Brain microvascular endothelial cell (primary cell): Measurements from ENCODE around the gene FAM53B.

Experiments used
- DNase-seq: peaks from one replicate; pipeline ENCODE4 v3.0.0-alpha.2; 2020
- H3K27ac ChIP-seq: fragments of 250-450 bp; sonication (Bioruptor Pico); 2 replicates; pipeline ENCODE4 v1.5.1; 2020; ENCODE audit warnings: mild to moderate bottlenecking, moderate library complexity
- H3K27me3 ChIP-seq: fragments of 250-450 bp; sonication (Bioruptor Pico); replicated peaks from 2 replicates; pipeline ENCODE4 v1.5.1; 2020; ENCODE audit warnings: mild to moderate bottlenecking
- H3K36me3 ChIP-seq: fragments of 250-450 bp; sonication (Bioruptor Pico); replicated peaks from 2 replicates; pipeline ENCODE4 v1.5.1; 2020; ENCODE audit warnings: mild to moderate bottlenecking
- H3K4me3 ChIP-seq: 2 replicates; pipeline ENCODE4 v1.5.1; 2011; ENCODE audit warnings: low read depth, mild to moderate bottlenecking, control low read depth, low read length, moderate library complexity
- CTCF ChIP-seq: IDR thresholded peaks from 2 replicates; pipeline ENCODE4 v1.5.1; 2011; ENCODE audit warnings: low read depth, mild to moderate bottlenecking, moderate library complexity, low read length, control low read depth, inconsistent platforms; ENCODE audit errors: missing control alignments
- in situ Hi-C: cut with HindIII; loops from 2 replicates; pipeline ENCODE4 v1.10.0; 2017; ENCODE audit warnings: low sequenced_read_pairs, low pct_ligation_motif_present

FAM53B gene

GRCh38 chr10:124663766-124664360 lies 80.3 kb downstream of the FAM53B start:
- TF ChIP-seq CTCF = no peak
- Histone ChIP-seq H3K36me3 (no peaks in the 10 kb centered on the region), H3K27ac (no peak overlapping the region), H3K27me3 (no peaks in the 10 kb centered on the region), H3K4me3 (no peak overlapping the region)
- no peak for DNase-seq
- in situ Hi-C loops = no loop called here

- no peak overlapping the region for H3K4me3 ChIP-seq
- no peaks in the 10 kb centered on the region for H3K27me3 ChIP-seq
- no peak for DNase-seq
- H3K36me3 ChIP-seq = no peaks in the 10 kb centered on the region
- no peak overlapping the region for H3K27ac ChIP-seq
- TF ChIP-seq CTCF = no peak
- in situ Hi-C loops = no loop called here
These were observed 81.0 kb downstream of the FAM53B start for GRCh38 chr10:124663228-124663627.

DNA sequence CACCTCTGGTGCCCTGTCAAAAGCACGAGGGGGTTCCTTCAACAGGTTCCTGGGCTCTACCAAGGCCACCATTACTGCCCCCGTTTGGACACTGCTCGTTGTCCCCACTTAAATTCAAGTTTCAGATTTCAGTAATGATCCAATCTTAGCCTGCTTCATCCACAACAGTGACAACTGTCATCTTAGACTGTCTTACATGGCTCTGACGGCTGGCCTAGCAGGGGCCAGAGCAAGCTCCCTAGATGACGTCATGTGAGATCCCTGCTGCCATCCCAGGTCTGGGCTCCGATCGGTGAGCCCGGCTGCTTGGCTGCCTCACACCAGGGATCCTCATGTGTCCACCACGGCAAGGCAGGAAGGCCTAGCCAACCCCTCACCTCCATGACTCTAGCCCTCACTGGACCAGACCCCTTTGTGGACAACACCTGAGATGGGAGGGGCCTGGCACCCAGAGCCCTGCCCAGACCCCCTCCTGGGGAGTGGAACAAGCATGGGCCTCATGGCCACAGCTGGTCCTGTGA lies 82.5 kb downstream of the FAM53B start:
- in situ Hi-C loops = no loop called here
- H3K27me3 ChIP-seq = no peaks in the 10 kb centered on the region
- no peaks in the 10 kb centered on the region for H3K36me3 ChIP-seq
- TF ChIP-seq CTCF = no peak
- H3K27ac ChIP-seq = no peak overlapping the region
- no peak for DNase-seq
- H3K4me3 ChIP-seq = no peak overlapping the region

DNA sequence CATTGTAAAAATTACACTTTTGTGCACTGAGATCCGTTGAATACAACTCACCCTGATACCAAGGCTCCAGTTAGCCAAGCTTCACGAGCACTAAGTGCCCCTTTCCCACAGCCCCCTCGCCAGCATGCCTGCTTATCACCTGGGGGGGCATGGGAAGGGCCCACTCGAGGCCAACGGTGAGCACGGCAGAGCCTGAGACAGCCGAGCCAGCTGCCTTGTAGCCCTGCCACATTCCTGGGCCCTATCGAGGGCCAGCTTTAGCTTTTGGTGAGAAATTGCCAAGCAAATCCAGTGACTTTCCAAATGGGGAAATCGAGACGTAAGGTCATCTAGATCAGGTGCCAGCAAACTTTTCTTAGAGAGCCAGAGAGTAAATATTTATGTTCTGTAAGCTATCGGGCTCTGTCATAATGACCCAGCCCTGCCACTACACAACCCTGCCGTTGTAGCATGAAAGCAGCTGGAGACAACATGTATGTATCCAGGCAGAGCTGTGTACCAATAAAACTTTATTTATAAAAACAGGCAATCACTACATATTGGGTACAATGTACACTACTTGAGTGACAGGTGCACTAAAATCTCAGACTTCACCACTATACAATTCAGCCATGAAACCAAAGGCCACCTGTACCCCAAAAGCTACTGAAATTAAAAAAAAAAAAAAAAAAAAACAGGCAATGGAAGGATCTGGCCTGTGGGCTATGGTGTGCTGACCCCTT lies 83.6 kb downstream of the FAM53B start:
- TF ChIP-seq CTCF = no peak
- no peak overlapping the region for H3K27ac ChIP-seq

GRCh38 chr10:124659380-124659779 lies 84.8 kb downstream of the FAM53B start:
- no peak for DNase-seq
- Histone ChIP-seq H3K4me3 (no peak overlapping the region), H3K27me3 (no peaks in the 10 kb centered on the region), H3K36me3 (no peaks in the 10 kb centered on the region), H3K27ac (no peak overlapping the region)
- no peak for TF ChIP-seq CTCF
- in situ Hi-C loops = no loop called here

More for the DNA sequence above, 83.6 kb downstream of the FAM53B start:
- H3K27me3 ChIP-seq = no peaks in the 10 kb centered on the region
- H3K36me3 ChIP-seq = no peaks in the 10 kb centered on the region
- in situ Hi-C loops = no loop called here
- no peak for DNase-seq
- no peak overlapping the region for H3K4me3 ChIP-seq
